Lower lobe of right lung (tissue), 2 donors: ENCODE measurements around the gene GRIA3. TPM values are rescaled to one million over a fixed set of nuclear protein-coding genes. Genes with fewer than 3 reads are reported as not detected.
A peak's percentile ranks its signal among the peaks of the same experiment; 100 is the strongest.
"Not testable (repeated sequence)": the region's sequence is repeated elsewhere in the genome, so short reads cannot be mapped to it uniquely, and the experiment has no call there.

Experiments
- ATAC-seq, 2 donors: fragments of 200-7000 bp; cut with Tn5 transposase; one replicate each; pipeline ENCODE4 v1.9.1; 2020 to 2022; ENCODE audit warnings: mild to moderate bottlenecking in 2 of 2, moderate library complexity in 2 of 2
- DNase-seq: peaks from one replicate; pipeline ENCODE4 v3.0.0-alpha.2; 2020
- H3K27ac ChIP-seq: fragments of 200-600 bp; one replicate; pipeline ENCODE4 v1.8.0; 2022
- H3K27me3 ChIP-seq: fragments of 200-600 bp; one replicate; pipeline ENCODE4 v1.8.0; 2022; ENCODE audit warnings: low read depth
- H3K36me3 ChIP-seq: fragments of 200-600 bp; one replicate; pipeline ENCODE4 v1.8.0; 2022; ENCODE audit warnings: mild to moderate bottlenecking
- H3K4me1 ChIP-seq: fragments of 200-600 bp; one replicate; pipeline ENCODE4 v1.8.0; 2022
- H3K4me3 ChIP-seq: fragments of 200-600 bp; one replicate; pipeline ENCODE4 v1.8.0; 2022; ENCODE audit warnings: mild to moderate bottlenecking
- H3K9me3 ChIP-seq: fragments of 200-600 bp; one replicate; pipeline ENCODE4 v1.8.0; 2022
- intact Hi-C: fragments of 100-400 bp; cut with DNase I; formaldehyde crosslinking; loops from one replicate; pipeline ENCODE4 v1.11.0; 2022
- total RNA-seq: library from RNA; stranded (reverse); fragmentation: NEBNext Ultra II Directional; extraction: Animal tissue kit (Norgen Biotek cat#: 25700); gene quantifications from one replicate; pipeline ENCODE4 v1.2.1, GENCODE V29; 2021
- TF ChIP-seq, protein P1 (sequence below): fragments of 200-600 bp; IDR thresholded peaks from one replicate; pipeline ENCODE4 v1.8.0; 2022; ENCODE audit warnings: antibody characterized with exemption, mild to moderate bottlenecking
- donor health status: DM: no; HTN: yes; CAD: no; lungs with severe emphysema.

GRIA3 gene
- total RNA-seq, 1 donor from 2014 or later, result 0.47 TPM

DNA sequence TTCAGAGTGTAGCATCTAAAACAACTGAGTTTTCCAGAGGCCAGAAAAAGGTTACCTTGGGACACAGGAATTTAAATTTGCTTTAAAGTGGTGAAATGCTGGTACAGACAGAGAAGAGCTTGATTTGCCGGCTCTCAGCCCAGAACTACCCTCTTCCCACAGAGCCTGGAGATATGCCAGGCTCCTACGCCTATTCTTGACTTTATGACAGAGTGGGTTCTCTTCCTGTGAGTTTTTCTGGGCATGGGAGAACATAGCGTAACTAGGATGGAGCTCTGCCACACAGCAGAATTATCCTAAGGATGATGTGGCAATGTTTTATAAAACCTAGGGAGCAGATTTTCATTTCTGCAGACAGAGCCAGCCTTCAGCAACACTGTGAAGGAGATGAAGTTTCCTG lies 241.8 kb downstream of the GRIA3 start:
- Histone ChIP-seq H3K9me3 (no peaks in the 10 kb centered on the region), H3K27ac (no peak overlapping the region), H3K27me3 (no peaks in the 10 kb centered on the region), H3K4me3 (no peak overlapping the region), H3K4me1 (no peaks in the 10 kb centered on the region), H3K36me3 (no peaks in the 10 kb centered on the region)
- ATAC-seq (peak; percentile 50 to 62), DNase-seq (no peak)
- intact Hi-C loops, result no loop called here
- TF ChIP-seq, protein P1, sequence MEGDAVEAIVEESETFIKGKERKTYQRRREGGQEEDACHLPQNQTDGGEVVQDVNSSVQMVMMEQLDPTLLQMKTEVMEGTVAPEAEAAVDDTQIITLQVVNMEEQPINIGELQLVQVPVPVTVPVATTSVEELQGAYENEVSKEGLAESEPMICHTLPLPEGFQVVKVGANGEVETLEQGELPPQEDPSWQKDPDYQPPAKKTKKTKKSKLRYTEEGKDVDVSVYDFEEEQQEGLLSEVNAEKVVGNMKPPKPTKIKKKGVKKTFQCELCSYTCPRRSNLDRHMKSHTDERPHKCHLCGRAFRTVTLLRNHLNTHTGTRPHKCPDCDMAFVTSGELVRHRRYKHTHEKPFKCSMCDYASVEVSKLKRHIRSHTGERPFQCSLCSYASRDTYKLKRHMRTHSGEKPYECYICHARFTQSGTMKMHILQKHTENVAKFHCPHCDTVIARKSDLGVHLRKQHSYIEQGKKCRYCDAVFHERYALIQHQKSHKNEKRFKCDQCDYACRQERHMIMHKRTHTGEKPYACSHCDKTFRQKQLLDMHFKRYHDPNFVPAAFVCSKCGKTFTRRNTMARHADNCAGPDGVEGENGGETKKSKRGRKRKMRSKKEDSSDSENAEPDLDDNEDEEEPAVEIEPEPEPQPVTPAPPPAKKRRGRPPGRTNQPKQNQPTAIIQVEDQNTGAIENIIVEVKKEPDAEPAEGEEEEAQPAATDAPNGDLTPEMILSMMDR, result no peak

DNA sequence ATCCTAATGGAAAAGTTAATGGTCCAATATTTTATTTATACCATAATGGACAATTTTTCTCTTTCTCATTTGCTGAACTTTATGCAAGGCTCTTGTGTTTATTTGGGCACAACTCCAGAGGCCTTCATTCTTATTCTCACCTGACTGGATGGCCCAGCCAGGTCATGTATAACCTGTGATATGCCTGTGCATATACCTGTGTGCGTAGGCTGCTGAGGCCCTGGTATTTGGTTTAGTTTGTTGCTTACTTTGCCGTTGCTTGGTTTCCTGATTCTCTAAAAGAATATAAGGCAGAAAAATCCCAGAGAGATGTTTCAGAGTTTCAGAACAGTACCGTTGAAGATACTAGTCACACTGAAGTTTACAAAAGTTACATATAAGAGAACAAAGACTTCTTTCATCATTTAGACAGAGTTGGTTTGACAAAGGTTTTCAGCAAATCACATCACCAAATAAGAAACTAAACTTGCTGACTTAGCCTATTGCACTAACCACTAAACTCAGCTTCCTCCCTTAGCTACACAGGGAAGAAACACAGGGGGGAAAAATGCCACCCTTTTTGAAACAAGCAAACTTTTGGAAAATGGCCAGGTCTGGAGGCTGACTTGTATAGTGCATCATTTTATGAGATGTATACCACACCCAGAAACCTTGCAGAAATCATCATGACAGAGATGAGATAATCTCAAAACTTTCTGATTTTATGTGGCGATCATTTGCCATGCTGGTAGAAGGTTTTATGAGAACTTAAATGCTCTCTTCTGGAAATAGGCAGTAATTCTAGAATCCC lies 248.5 kb downstream of the GRIA3 start:
- no peaks in the 10 kb centered on the region for H3K4me1 ChIP-seq
- H3K27me3 ChIP-seq, result no peaks in the 10 kb centered on the region
- no peak overlapping the region for H3K4me3 ChIP-seq
- intact Hi-C loops, result no loop called here
- no peaks in the 10 kb centered on the region for H3K36me3 ChIP-seq
- TF ChIP-seq, protein P1, result no peak
- DNase-seq (no peak), ATAC-seq (peak; percentile 37 to 42)
- H3K9me3 ChIP-seq, result no peaks in the 10 kb centered on the region
- no peak overlapping the region for H3K27ac ChIP-seq

DNA sequence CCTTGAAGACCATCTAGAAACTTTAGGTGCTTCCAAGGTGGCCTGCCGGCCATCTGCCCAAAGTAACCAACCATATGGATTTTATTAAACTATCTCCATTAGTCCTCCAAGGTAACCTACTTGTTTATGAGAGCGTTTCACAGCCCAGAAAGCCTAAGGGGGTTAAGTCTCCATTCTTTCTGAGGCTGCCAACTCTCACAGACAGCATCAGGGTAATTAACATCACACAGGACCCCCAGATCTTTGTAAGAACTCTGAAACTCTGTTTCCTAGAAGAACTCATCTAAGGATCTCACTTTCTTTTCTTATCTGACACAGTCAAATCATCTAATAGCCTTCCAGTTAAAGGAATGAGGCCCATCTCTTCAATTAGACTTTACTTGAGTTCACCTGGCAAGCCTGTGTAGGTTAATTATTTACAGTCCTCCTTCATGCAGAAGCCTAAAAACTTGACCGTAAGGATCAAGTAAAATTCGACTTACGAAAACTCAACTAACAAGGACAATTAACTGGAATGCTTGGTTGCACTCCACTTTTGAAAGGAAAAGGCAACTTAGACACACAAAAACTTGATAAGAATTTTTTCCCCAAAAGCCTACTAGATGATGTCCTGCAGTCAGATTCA lies 252.5 kb downstream of the GRIA3 start:
- TF ChIP-seq, protein P1, result no peak
- no peak overlapping the region for H3K4me3 ChIP-seq
- H3K9me3 ChIP-seq, result no peaks in the 10 kb centered on the region
- no peaks in the 10 kb centered on the region for H3K4me1 ChIP-seq
- ATAC-seq, result no peak
- no peak for DNase-seq
- no peaks in the 10 kb centered on the region for H3K36me3 ChIP-seq
- no peaks in the 10 kb centered on the region for H3K27me3 ChIP-seq
- no peak overlapping the region for H3K27ac ChIP-seq
- intact Hi-C loops, result no loop called here

DNA sequence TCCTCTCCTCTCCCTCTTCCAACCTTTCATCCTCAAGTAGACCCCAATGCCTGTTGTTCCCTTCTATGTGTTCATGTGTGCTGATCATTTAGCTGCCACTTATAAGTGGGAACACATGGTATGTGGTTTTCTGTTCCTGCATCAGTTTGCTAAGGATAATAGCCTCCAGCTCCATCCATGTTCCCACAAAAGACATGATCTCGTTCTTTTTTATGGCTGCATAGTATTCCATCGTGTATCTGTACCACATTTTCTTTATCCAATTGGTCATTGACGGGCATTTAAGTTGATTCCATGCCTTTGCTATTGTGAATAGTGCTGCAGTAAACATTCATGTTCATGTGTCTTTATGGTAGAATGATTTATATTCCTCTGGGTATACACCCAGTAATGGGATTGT lies 255.8 kb downstream of the GRIA3 start:
- intact Hi-C loops, ATAC-seq, H3K9me3 ChIP-seq, H3K27ac ChIP-seq, H3K4me3 ChIP-seq, H3K4me1 ChIP-seq, H3K36me3 ChIP-seq, DNase-seq, H3K27me3 ChIP-seq: not testable (repeated sequence)

DNA sequence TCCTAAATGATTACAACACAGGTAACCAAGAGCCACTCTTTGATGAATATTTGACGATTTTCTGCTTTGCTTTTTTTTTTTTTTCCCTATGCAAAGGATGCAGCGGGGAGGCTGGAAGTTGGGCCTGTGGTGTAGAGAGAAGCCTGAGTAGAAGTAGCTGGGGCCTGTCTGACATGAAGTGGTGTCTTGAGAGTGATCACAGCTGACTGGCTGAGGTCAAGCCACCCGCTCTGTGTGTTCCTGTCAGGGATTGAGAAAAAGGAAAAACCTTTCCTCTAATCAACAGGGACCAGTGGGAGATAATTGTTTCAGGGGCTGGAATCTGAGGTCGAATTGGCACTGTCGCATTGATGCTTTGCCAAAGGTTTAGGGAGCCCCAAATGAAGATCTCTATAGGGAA lies 258.7 kb downstream of the GRIA3 start:
- Histone ChIP-seq H3K4me3 (no peak overlapping the region), H3K9me3 (no peaks in the 10 kb centered on the region), H3K27me3 (no peaks in the 10 kb centered on the region), H3K4me1 (no peaks in the 10 kb centered on the region), H3K27ac (no peak overlapping the region), H3K36me3 (no peaks in the 10 kb centered on the region)
- TF ChIP-seq, protein P1, result no peak
- ATAC-seq (no peak), DNase-seq (no peak)
- intact Hi-C loops, result no loop called here

DNA sequence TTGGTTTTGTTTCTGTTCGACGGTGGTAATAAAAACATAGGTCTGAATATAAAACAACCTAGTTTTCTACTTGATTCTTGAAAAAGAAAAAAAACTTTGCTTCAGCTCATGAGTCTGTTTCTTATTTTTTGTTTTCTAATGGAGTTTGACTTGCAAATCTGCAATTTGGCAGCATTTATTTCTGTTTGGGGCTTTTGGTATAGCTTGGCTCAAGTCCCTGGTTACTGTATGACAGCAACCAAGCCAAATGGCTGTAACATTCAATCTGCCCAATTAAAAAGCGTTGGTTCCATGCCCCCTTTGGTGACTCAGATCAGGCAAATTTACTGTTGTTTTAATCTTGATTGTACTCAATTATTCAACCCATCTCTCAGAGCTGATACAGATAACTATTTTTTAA lies 263.4 kb downstream of the GRIA3 start:
- DNase-seq (no peak), ATAC-seq (no peak)
- H3K4me3 ChIP-seq, result no peak overlapping the region
- no peaks in the 10 kb centered on the region for H3K4me1 ChIP-seq
- H3K27me3 ChIP-seq, result no peaks in the 10 kb centered on the region
- H3K9me3 ChIP-seq, result no peaks in the 10 kb centered on the region
- H3K27ac ChIP-seq, result no peak overlapping the region
- intact Hi-C loops, result no loop called here
- TF ChIP-seq, protein P1, result no peak
- no peaks in the 10 kb centered on the region for H3K36me3 ChIP-seq
